GM04503 (cell line): ENCODE data around the gene TMC8.

Experiments
- DNase-seq: peaks from one replicate; pipeline ENCODE4 v3.0.0-alpha.2; 2012; ENCODE audit warnings: low read depth

Gene TMC8

DNA sequence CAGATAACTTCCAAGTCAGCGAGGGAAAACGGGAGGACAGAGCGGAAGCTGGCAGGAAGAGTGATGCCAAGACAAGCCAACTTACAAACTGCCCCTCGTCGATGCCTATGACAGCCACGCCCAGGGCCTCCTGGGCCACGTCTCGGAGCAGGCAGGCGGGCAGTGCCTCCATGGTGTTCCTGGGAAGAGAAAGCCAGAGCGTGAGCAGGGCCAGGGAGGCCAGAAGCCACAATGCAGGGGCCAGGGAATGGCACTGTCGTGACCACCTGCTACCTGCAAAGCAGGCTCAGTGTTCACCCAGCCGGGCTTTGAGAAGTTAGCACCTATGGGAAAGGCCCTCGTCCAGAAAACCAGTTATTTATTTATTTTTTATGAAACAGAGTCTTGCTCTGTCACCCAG lies 51.9 kb downstream of the TMC8 start:
- no peak for DNase-seq

DNA sequence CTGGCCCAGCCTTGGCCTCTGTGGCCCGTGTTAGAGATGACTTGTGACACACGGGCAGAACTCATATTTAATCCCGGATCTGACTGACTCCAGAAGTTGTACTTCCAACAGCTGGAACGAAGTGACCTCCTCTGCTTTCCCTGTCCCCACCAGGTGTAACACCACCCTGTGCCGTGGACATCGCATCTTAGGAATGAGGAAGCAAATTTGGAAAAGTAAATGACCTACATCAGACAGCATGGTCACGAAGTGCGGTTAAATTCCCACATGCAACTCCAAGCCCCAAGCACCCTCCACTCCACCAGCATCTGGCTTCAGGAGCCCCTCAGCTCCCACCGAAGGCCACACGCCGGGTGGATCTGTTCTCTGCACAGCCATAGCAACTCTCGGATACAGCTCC lies 53.3 kb downstream of the TMC8 start:
- DNase-seq, result no peak

DNA sequence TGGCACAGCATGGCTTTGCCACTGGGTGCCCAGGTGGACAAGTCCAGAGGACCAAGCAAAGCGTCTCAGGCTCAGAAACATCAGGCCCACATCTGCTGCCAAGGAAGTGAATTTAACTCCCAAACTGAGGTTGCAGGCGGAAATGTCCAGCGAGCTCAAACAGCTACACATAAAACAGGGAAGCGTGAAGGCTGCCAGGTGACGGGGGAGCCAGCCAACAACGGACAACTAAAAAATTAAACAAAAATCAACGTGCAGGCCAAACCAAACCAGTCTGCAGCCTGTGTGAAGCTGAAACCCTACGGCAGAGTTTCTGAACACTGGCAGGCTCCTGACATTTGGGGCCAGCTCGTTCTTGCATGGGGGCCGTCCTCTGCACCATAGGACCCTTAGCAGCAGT lies 53.8 kb downstream of the TMC8 start:
- DNase-seq, result no peak

DNA sequence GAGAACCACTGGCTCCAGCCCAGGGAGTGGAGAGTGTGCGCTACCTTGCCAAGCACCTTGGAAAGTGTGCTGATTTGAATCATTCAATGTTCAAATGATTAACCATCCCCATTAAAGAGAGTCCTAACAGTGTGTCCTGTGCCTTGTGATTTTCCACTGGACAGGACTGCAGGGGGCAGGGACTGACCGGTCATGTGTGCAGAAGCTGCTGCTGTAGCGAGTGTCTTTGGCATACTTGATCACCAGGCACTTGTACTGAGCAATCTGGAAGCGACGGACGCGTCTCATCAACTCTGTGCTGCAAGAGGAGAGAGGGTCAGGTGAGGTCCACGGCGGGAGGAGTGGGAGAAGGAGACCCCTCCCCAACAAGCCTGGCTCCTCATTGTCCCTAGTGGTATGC lies 54.3 kb downstream of the TMC8 start:
- DNase-seq, result no peak

DNA sequence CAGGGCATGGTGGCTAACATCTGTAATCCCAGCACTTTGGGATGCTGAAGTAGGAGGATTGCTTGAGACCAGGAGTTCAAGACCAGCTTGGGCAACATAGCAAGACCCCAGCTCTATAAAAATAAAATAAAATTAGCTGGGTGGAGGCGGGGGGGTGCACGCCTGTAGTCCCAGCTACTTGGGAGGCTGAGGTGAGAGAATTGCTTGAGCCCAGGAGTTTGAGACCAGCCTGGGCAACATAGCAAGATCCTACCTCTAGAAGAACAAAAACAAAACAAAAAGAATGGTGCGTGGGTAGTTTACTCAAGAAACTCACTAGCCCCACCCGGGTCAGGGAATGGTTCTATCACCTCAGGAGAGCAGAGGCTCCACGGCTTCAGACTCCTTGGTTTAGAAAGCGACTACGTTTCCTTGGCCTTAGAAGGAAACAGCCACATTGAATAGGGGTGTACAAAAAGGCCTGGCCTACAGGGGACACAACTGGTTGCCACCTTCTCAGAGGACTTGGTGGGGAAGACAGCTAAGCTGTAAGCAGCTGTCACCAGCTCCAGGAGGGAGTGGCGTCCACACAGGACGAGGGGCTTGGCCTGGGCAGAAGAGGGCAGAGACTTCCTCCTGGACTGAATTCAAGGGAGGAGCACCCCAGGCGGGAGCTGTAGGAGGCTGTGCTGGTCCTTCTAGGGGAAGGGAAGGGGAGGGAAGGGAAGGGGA lies 55.6 kb downstream of the TMC8 start:
- DNase-seq, result no peak

DNA sequence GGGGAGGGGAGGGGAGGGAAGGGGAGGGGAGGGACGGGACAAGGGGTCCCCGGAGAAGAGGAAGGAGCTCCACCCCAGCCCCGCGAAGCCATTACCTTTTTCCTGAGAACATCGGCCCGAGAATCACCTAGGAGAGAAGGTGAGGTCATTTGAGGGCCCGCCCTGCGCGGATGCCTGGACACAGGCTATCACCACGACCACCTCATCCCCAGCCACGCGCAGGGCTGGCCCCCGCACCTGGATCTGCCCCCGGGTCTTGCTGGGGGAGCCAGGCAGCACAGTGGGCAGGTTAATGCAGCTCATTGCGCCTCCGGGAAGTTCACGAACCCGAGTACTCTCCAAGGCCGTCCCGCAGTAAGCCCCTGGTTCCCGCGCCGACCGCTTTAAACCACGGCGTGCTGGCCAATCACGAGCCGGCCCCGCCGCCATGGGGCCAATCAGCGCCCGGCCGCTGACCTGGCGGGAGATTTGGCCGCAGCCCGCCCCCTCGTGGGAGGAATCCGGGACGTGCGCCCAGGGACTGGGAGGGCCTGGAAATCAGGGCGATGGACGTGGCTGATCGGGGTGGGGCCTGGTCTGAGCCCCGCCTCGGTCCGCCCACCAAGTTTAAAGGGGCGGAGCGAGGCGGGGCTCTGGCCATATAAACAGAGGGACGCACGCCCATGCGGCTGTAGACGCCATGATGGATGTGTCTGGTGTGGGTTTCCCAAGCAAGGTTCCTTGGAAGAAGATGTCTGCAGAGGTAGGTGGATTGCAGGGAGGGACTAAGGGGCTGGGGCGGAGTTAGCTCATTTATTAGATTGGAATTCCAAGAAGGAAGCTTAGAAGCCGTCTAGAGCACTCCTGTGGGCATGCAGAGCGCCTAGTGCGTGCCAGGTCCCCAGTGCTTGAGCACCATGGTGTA lies 56.4 kb downstream of the TMC8 start, which contains the start of the genes AFMID and TK1:
Gene AFMID (plus strand): TSS at position 671 of the 904 bp plus-strand sequence. CDS start 9 bp downstream, at position 680.
Gene TK1 (minus strand): TSS at position 361 of the 904 bp plus-strand sequence. CDS start 58 bp downstream, at position 303.
- DNase-seq, result peak; percentile 65
